Suprapubic skin (tissue), 3 donors: ENCODE measurements around the gene FRMD1.

Source experiments
- EP300 ChIP-seq: sonication (generic); formaldehyde crosslinking; IDR thresholded peaks from one replicate; pipeline ENCODE4 v1.6.1; 2017; ENCODE audit warnings: antibody characterized with exemption
- POLR2A ChIP-seq, 2 donors: fragments of 450-650 bp; IDR thresholded peaks; one replicate each; pipeline ENCODE4 v1.6.1; 2017; ENCODE audit warnings: antibody characterized with exemption in 2 of 2, mild to moderate bottlenecking in 2 of 2, moderate library complexity in 2 of 2
- TF ChIP-seq, protein P1 (sequence below), 2 donors: fragments of 200-600 bp in 1 of 2; fragments of 450-650 bp in 1 of 2; sonication (generic) in 1 of 2; IDR thresholded peaks; one replicate each; pipeline ENCODE4 v1.5.1; 2016 to 2019; ENCODE audit warnings: antibody characterized with exemption in 2 of 2, mild to moderate bottlenecking in 1 of 2, moderate library complexity in 1 of 2

DNA sequence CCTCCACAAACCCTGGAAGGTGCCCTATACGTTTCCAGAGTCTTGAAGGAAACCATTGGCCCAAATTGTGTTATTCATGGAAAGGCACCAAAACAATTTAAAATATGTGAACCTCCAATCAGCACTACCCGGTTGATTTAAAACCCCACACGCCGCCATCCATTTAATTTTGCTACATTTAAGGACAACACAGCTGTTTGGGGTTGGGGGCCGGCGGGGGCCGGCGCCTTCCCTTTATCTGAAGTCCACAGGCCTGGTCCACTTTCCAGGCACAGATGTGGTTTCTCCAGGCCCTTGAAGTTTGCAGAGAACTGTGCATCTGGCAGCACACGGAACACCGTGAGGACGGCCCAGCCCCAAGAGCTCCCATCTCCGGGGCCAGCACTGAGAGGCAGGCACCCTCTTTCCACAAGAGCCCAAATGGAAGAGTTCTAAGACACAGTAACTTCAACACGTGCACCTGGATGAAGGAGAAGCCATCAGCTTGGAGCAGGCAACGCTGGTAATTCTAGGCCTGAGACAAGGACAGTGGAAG, 16.8 kb upstream of the FRMD1 start:
- TF ChIP-seq, protein P1, sequence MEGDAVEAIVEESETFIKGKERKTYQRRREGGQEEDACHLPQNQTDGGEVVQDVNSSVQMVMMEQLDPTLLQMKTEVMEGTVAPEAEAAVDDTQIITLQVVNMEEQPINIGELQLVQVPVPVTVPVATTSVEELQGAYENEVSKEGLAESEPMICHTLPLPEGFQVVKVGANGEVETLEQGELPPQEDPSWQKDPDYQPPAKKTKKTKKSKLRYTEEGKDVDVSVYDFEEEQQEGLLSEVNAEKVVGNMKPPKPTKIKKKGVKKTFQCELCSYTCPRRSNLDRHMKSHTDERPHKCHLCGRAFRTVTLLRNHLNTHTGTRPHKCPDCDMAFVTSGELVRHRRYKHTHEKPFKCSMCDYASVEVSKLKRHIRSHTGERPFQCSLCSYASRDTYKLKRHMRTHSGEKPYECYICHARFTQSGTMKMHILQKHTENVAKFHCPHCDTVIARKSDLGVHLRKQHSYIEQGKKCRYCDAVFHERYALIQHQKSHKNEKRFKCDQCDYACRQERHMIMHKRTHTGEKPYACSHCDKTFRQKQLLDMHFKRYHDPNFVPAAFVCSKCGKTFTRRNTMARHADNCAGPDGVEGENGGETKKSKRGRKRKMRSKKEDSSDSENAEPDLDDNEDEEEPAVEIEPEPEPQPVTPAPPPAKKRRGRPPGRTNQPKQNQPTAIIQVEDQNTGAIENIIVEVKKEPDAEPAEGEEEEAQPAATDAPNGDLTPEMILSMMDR (IDR thresholded peaks at IDR 0.05): no peak
- TF ChIP-seq POLR2A (IDR thresholded peaks at IDR 0.05) (no peak), EP300 (no peak)
